ENCODE results near the gene NHLRC4. TPM values are rescaled to one million over a fixed set of nuclear protein-coding genes. Genes with fewer than 3 reads are reported as not detected.

Gene NHLRC4
- total and polyA plus RNA-seq, 2 of the 13 experiments (the other 11 are each of a cell fraction or from before 2014, with no cell fraction given): 0.40 to 0.59 TPM

DNA sequence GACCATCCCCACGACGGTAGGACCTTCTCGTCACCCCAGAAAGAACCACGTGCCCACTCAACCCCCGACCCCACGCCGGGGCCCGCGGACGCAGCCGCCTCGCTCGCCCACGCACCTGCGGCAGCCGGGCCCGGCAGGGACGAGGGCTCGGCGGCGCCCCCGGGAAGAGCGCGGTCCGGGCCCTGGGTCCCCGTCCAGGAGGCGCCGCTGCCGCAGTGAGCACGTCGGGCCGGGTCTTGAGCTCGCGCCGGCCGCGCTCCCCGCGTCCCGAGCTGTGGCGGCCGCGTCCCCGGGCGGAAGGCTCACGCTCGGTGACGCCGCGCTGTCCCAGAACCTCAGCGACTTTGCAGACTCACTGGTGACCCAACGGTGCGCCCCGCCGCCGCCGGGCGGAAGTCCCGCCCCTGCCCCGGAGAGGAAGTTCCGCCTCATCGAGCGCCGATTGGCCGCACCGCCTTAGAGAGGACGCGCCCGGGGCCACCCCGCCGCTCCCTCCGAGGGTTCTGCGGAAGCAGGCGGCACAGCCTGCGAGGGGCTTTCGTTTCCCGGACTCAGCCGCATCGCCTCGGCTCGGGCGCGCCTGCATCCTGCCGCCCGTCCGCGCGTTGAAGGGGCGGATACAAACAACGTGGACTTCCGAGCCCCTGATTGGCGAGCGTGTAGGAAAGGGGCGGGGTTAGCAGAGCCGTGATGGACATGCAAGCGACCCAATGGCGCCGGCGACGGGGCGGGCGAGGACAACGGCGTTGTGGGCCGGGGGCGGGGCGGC is 22.3 kb downstream of the NHLRC4 start (continued):
- TF ChIP-seq POGZ (CRISPR knock-in tag; IDR thresholded peaks at IDR 0.05) (peak; percentile 50), CCDC6 (CRISPR knock-in tag; IDR thresholded peaks at IDR 0.05) (peak; percentile 84), TCF12 (IDR thresholded peaks at IDR 0.05) (no peak), TCF12 (CRISPR knock-in tag; IDR thresholded peaks at IDR 0.05) (peak; percentile 57; the same call in 1 of the 2 replicates), NR2F6 (IDR thresholded peaks at IDR 0.05) (no peak), NR2F6 (CRISPR knock-in tag; IDR thresholded peaks at IDR 0.05) (peak; percentile 54; the same call in 1 of the 2 replicates), ZNF879 (CRISPR knock-in tag; IDR thresholded peaks at IDR 0.05) (no peak), THAP11 (CRISPR knock-in tag; IDR thresholded peaks at IDR 0.05) (peak; percentile 75), ZNF513 (CRISPR knock-in tag; conservative IDR thresholded peaks at IDR 0.05) (peak; percentile 46; the same call in 1 of the 2 replicates), ZNF441 (CRISPR knock-in tag; IDR thresholded peaks at IDR 0.05; ENCODE audit: borderline replicate concordance) (0 out of 2 replicates have a peak, but pooled peaks have one; percentile 28), ZNF766 (CRISPR knock-in tag; IDR thresholded peaks at IDR 0.05; ENCODE audit: borderline replicate concordance) (no peak), HOXA9 (CRISPR knock-in tag; IDR thresholded peaks at IDR 0.05; ENCODE audit: borderline replicate concordance) (no peak), ZNF547 (CRISPR knock-in tag; IDR thresholded peaks at IDR 0.05) (peak; percentile 80), ZMYM2 (CRISPR knock-in tag; IDR thresholded peaks at IDR 0.05) (no peak), RXRA (CRISPR knock-in tag; IDR thresholded peaks at IDR 0.05) (peak; percentile 38; the same call in 1 of the 2 replicates), ZNF788 (CRISPR knock-in tag; IDR thresholded peaks at IDR 0.05; ENCODE audit: borderline replicate concordance) (peak; percentile 17; the same call in 1 of the 2 replicates), SNAI1 (CRISPR knock-in tag; IDR thresholded peaks at IDR 0.05; ENCODE audit: borderline replicate concordance) (0 out of 2 replicates have a peak, but pooled peaks have one; percentile 55), ZGPAT (CRISPR knock-in tag; IDR thresholded peaks at IDR 0.05) (peak; percentile 42; the same call in 1 of the 2 replicates), RFX3 (CRISPR knock-in tag; IDR thresholded peaks at IDR 0.05) (no peak), JUNB (CRISPR knock-in tag; IDR thresholded peaks at IDR 0.05; ENCODE audit: borderline replicate concordance) (no peak)
- TF ChIP-seq, protein P1, sequence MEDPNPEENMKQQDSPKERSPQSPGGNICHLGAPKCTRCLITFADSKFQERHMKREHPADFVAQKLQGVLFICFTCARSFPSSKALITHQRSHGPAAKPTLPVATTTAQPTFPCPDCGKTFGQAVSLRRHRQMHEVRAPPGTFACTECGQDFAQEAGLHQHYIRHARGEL (CRISPR knock-in tag; IDR thresholded peaks at IDR 0.05): 0 out of 2 replicates have a peak, but pooled peaks have one; percentile 50
- TF ChIP-seq, protein P2, sequence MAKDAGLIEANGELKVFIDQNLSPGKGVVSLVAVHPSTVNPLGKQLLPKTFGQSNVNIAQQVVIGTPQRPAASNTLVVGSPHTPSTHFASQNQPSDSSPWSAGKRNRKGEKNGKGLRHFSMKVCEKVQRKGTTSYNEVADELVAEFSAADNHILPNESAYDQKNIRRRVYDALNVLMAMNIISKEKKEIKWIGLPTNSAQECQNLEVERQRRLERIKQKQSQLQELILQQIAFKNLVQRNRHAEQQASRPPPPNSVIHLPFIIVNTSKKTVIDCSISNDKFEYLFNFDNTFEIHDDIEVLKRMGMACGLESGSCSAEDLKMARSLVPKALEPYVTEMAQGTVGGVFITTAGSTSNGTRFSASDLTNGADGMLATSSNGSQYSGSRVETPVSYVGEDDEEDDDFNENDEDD (CRISPR knock-in tag; IDR thresholded peaks at IDR 0.05; ENCODE audit: borderline replicate concordance): peak; percentile 34; the same call in 1 of the 2 replicates
- TF ChIP-seq, protein P3, sequence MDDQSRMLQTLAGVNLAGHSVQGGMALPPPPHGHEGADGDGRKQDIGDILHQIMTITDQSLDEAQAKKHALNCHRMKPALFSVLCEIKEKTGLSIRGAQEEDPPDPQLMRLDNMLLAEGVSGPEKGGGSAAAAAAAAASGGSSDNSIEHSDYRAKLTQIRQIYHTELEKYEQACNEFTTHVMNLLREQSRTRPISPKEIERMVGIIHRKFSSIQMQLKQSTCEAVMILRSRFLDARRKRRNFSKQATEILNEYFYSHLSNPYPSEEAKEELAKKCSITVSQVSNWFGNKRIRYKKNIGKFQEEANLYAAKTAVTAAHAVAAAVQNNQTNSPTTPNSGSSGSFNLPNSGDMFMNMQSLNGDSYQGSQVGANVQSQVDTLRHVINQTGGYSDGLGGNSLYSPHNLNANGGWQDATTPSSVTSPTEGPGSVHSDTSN (CRISPR knock-in tag; IDR thresholded peaks at IDR 0.05; ENCODE audit: borderline replicate concordance): no peak
